ENCODE measurements around the gene SYT14. TPM values are rescaled to one million over a fixed set of nuclear protein-coding genes. Genes with fewer than 3 reads are reported as not detected.
A peak's percentile ranks its signal among the peaks of the same experiment; 100 is the strongest.

SYT14 gene
- total RNA-seq, 4 donors from 2014 or later, result 0.11 to 0.42 (median 0.15) TPM

DNA sequence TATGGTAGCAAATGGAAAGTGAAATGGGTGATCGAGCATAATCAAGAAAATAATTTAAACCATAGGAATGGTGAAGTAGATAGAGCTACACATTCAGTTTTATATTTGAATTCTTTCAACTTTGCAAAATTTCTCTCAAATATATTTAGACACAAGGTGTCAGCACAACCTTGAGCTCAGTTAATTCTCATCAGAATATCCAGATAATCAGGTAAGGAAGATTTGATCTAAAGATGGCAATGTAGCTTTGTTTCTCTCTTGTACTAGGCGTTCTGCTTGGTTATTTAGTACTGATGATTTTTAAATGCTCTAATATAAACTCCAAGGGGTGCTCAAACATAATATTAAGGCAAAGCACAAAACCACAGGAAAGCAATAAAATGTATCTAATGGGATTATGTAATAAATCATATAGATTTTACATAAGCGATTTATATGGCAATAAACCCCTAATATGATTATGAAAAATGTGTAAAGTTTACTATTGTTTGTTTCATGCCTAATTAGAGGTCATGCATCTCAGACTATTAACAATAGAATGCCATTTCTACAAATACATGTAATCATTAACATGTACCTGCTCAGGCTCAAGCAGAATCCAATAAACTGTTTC, 262.2 kb downstream of the SYT14 start:
- H3K27me3 ChIP-seq, result no peaks in the 10 kb centered on the region
- intact Hi-C loops (cut with DNase I), result loop anchor here (2.0 kb wide), 1 partner anchor 111 kb away; no protein-coding TSS in a partner anchor
- no peaks in the 10 kb centered on the region for H3K4me1 ChIP-seq
- WGBS, result 59% methylated on average over 3 of the region's 3 CpGs
- no peaks in the 10 kb centered on the region for H3K36me3 ChIP-seq
- TF ChIP-seq EP300 (IDR thresholded peaks at IDR 0.05) (no peak), POLR2A (IDR thresholded peaks at IDR 0.05; ENCODE audit: low read depth) (no peak), POLR2AphosphoS5 (IDR thresholded peaks at IDR 0.05) (no peak)
- TF ChIP-seq, protein P1, sequence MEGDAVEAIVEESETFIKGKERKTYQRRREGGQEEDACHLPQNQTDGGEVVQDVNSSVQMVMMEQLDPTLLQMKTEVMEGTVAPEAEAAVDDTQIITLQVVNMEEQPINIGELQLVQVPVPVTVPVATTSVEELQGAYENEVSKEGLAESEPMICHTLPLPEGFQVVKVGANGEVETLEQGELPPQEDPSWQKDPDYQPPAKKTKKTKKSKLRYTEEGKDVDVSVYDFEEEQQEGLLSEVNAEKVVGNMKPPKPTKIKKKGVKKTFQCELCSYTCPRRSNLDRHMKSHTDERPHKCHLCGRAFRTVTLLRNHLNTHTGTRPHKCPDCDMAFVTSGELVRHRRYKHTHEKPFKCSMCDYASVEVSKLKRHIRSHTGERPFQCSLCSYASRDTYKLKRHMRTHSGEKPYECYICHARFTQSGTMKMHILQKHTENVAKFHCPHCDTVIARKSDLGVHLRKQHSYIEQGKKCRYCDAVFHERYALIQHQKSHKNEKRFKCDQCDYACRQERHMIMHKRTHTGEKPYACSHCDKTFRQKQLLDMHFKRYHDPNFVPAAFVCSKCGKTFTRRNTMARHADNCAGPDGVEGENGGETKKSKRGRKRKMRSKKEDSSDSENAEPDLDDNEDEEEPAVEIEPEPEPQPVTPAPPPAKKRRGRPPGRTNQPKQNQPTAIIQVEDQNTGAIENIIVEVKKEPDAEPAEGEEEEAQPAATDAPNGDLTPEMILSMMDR (IDR thresholded peaks at IDR 0.05), result peak; percentile 32 to 41 (median 35)
- peaks cover 0 to 14% (median 12%) of the 10 kb centered on the region in 4 donors for H3K9me3 ChIP-seq
- no peak overlapping the region for H3K4me3 ChIP-seq
- DNase-seq (ENCODE audit: extremely low spot score), result no peak
- H3K27ac ChIP-seq (replicated peaks in 1 of 4), result no peak overlapping the region

DNA sequence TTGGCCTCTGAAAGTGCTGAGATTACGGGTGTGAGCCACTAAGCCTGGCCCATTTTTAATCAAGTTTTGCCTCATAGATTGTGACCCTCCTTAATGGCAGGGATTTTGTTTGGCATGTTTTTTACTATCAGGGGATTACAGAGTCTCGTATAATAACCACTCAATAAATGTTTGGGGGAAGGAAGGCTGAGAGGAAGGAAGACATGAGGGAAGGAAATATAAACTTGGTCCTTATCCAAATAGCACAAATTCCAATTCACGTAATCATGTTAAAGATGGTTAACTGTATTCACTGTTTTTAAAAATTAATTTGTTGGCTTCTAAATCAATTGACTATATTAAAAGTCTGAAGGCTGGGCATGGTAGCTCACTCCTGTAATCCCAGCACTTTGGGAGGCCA, 263.7 kb downstream of the SYT14 start:
- intact Hi-C loops (cut with DNase I), result loop anchor here (2.0 kb wide), 1 partner anchor 109 kb away; no protein-coding TSS in a partner anchor
- Histone ChIP-seq H3K36me3 (no peaks in the 10 kb centered on the region), H3K4me3 (no peak overlapping the region), H3K27me3 (no peaks in the 10 kb centered on the region), H3K9me3 (peaks cover 0 to under 1% (median 0%) of the 10 kb centered on the region in 4 donors), H3K27ac (replicated peaks in 1 of 4) (no peak overlapping the region), H3K4me1 (no peaks in the 10 kb centered on the region)
- DNase-seq (ENCODE audit: extremely low spot score), result no peak
- 61% methylated on average over 3 of the region's 3 CpGs for WGBS
- TF ChIP-seq POLR2AphosphoS5 (IDR thresholded peaks at IDR 0.05) (no peak), POLR2A (IDR thresholded peaks at IDR 0.05; ENCODE audit: low read depth) (no peak), EP300 (IDR thresholded peaks at IDR 0.05) (no peak)
- TF ChIP-seq, protein P1 (IDR thresholded peaks at IDR 0.05), result no peak

DNA sequence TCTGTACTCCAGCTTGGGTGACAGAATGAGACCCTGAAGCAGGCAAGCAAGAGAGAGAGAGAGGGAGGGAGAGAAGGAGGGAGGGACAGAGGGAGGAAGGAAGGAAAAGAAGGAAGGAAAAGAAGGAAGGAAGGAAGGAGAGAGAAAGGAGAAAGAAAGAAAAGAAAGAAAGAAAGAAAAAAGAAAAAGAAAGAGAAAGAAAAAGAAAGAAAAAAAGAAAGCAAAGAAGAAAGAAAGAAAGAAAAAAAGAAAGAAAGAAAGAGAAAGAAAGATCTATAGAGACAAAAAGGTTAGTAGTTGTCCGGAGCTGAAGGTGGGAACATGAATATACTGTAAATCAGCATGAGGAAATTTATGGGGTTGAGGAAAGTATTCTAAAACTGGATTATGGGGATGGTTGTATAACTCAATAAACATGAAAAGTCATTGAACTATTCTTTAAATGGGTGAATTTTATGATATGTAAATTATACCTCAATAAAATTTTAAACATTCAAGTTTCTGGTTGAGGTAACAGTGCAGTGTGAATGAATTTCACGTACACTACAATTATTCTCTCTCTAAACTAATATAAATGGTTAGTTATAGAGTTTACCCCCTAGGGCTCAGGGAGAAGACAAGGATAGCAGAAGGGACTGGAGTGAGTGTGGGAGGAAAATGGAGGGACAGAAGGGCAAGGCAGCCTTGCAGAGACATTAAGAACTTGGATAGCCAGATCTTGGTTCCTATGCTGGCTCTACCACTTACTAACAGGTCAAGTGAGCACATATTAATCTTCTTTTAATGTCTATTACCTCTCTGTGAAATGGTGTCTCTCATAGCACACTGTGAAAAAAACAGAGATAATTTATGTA, 269.8 kb downstream of the SYT14 start:
- peak; percentile 68 for DNase-seq (ENCODE audit: extremely low spot score)
- Histone ChIP-seq H3K36me3 (no peaks in the 10 kb centered on the region), H3K9me3 (no peaks in the 10 kb centered on the region), H3K27ac (replicated peaks in 1 of 4) (no peak overlapping the region), H3K4me3 (no peak overlapping the region), H3K4me1 (no peaks in the 10 kb centered on the region), H3K27me3 (no peaks in the 10 kb centered on the region)
- intact Hi-C loops (cut with DNase I), result no loop called here
- TF ChIP-seq POLR2A (IDR thresholded peaks at IDR 0.05; ENCODE audit: low read depth) (no peak), POLR2AphosphoS5 (IDR thresholded peaks at IDR 0.05) (no peak)
- 96% methylated on average over 2 of the region's 2 CpGs for WGBS

DNA sequence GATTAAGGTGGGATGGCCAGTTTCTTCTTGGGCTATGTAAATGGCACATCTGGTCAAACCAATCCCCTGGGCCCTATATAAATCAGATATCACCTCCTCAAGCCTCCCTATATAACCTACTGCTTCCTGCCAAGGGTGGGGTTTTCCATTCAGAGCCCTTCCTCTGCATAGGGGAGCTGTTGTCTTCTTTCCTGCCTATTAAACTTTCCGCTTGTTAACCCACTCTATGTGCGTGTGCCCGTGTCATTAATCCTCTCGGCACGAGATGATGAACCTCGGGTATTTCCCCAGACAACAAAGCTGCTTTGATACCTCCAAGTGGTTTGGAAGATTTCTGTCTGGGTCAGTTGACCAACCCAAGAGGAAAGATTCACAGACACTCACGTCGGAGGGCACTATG, 275.3 kb downstream of the SYT14 start:
- Histone ChIP-seq H3K36me3 (no peaks in the 10 kb centered on the region), H3K27me3 (no peaks in the 10 kb centered on the region), H3K4me1 (no peaks in the 10 kb centered on the region), H3K27ac (replicated peaks in 1 of 4) (no peak overlapping the region), H3K4me3 (no peak overlapping the region), H3K9me3 (no peaks in the 10 kb centered on the region)
- 88% methylated on average over 8 of the region's 8 CpGs for WGBS
- TF ChIP-seq EP300 (IDR thresholded peaks at IDR 0.05), result no peak
- DNase-seq (ENCODE audit: extremely low spot score), result peak; percentile 34
- intact Hi-C loops (cut with DNase I), result no loop called here

DNA sequence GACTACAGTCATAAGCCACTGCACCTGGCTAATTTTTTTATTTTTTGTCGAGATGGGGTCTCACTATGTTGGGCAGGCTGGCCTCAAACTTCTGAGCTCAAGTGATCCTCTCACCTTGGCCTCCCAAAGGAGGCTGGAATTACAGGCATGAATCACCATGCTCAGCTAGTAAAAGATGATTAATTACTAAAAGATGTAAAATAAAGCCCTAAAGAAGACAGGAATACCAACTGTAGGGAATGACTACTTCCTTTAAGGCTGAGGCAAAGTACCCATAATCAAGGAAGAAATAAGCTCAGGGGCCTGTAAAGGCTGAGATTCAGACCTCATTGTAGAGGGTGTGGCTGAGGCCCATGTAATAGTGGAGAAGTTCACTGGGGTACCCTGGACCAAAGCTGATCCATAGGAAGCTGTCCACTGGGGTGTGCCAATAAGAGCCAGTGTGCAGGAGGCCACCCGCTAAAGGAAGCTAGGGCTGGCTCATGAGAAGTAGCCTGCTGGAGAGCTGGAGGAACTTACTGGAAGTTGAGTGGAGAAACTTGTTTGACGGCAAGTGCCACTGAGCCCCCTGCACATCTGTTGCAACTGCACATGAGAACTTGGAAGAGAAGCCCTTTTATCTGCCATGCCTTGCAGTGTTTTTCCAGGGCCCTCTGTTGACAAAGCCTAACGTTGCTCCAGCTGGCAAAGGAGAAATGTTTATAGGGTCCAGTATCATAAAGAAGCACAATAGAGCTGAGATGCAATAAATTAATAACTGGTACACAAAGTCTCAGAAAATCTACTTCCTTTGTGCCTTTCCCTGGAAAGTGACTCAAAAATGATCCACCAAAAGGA, 276.8 kb downstream of the SYT14 start:
- Histone ChIP-seq H3K36me3 (no peaks in the 10 kb centered on the region), H3K27me3 (no peaks in the 10 kb centered on the region), H3K4me3 (no peak overlapping the region), H3K27ac (replicated peaks in 1 of 4) (no peak overlapping the region), H3K9me3 (no peaks in the 10 kb centered on the region), H3K4me1 (no peaks in the 10 kb centered on the region)
- DNase-seq (ENCODE audit: extremely low spot score), result no peak
- WGBS, result 87% methylated on average over 4 of the region's 4 CpGs
- TF ChIP-seq EP300 (IDR thresholded peaks at IDR 0.05) (no peak), POLR2AphosphoS5 (IDR thresholded peaks at IDR 0.05) (no peak), POLR2A (IDR thresholded peaks at IDR 0.05; ENCODE audit: low read depth) (no peak)
- TF ChIP-seq, protein P1 (IDR thresholded peaks at IDR 0.05), result no peak
- intact Hi-C loops (cut with DNase I), result no loop called here
